Stimulated activated CD4-positive, alpha-beta T cell treated with anti-CD3 and anti-CD28 coated beads, Interleukin-15, amount 100 ng/mL, for 24 hours (primary cell): ENCODE results near the gene NGDN.
A peak's percentile ranks its signal among the peaks of the same experiment; 100 is the strongest.

Source experiments
- DNase-seq: peaks from one replicate; pipeline ENCODE4 v3.0.0-alpha.2; 2020

Gene NGDN

GRCh38 chr14:23478109-23478759, 8.7 kb downstream of the NGDN start:
- DNase-seq = peak; percentile 72

GRCh38 chr14:23481362-23481970, 12.0 kb downstream of the NGDN start:
- no peak for DNase-seq

- no peak for DNase-seq
Measured at GRCh38 chr14:23481979-23482822, 12.7 kb downstream of the NGDN start.

- no peak for DNase-seq
Measured at GRCh38 chr14:23482823-23483148, 13.3 kb downstream of the NGDN start.

- DNase-seq = peak; percentile 7
Measured at GRCh38 chr14:23483236-23483854, 13.8 kb downstream of the NGDN start.

DNA sequence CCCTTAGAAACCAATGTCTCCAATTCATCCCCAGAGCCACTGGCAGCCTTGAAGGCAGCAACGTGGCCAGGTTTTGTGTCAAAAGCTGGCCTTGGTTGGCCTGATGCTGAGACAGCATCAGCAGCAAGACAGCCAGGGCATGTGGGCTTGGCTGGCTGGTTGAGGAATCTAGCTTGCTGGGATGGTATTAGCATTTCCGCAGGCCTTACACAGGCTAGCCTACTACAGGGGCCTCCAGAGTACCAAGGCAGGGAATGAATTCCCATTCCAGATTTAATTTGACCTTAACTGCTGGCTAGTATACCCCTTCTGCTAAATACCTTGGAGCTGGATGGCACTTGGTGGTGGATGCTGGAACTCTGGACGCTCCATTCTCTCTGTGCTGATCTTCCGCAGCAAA, 15.8 kb downstream of the NGDN start:
- no peak for DNase-seq

DNA sequence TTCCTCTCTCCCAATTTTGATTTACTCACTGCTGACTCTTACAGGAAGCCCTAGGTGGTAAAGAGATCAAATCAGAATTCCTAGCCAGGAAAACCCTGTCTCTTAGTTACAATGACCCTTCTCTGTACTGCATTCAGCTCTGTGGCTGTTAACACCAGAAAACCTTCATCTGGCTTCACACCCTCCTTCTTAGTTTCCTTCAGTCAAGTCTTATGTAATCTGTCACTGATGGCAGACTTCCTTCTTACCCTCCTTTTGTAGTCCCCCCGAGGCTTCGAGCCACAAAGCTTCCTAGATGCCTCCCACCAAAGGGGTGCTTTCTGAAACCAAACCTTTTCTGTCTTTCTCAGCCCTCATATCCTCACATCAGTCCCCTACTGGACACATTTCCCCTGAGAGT, 16.5 kb downstream of the NGDN start:
- DNase-seq = no peak

DNA sequence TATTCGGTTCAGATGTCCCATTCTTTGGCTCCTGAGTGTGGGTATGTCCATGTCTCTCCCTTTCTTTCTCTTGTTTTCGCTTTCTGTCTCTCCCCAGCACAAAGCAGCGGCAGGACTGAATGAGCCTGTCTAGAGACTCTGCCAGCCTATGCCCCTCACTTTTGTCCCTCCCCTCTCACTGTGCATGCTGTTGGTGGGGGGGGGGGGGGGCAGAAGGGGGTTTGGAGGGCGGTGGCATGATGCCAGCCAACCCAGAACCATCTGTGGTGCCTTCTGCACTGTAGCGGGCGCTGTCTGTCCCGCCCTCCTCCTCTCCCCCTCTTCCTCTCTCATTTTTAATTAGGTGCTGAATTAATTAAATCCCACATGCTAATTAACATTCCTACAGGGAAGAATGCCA, 17.7 kb downstream of the NGDN start:
- DNase-seq = no peak

DNA sequence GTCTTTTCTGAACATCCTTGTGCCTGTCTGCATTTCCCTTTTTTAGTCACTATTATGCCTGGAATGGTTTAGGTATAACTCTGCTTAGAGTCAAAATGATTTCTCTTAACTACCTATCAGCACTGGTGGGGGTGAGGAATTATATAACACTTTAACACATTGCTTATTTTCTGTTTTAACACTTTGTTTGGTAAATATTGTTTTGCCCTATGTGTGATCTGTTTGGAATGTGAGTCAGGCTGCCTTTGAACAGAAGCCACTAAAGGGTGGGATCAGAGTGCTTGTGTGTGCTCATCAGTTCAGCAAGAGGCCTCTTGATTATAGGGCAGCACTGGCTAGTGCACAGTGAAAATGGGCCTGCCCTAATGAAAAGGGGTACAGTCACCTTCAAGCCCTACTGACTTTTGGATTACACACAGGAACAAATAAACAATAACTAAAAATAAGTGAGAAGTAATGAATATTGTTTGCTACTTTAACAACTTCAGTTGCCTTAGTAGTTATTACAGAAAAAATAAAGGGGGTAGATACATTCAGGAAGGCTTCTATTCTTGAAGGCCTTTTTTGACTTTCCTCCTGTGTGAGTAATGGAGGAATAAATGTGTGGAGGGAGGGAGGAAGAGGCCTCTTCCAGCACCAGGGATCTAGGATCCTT, 23.2 kb downstream of the NGDN start:
- no peak for DNase-seq

GRCh38 chr14:23494223-23494622, 24.7 kb downstream of the NGDN start:
- DNase-seq = no peak

DNA sequence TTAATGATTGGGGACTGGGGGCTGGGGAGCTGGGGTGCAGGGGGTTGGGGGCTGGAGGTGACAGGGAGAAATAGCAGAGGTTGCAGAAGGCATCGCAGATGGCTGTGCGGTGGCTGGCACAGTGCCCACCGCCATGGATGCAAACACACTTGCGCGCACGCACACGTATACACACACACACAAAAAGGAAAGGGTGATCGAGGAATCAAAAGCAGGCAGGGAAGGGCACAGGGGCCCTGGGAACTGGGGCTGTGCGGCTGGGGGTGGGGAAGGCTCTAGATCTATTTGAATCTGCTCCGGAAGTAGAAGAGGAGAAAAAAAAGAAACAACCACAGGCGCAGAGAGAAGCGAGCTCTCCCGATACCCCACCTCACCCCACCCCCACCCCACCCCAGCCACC, 42.7 kb downstream of the NGDN start:
- DNase-seq = peak; percentile 12

- DNase-seq = no peak
Measured at GRCh38 chr14:23513005-23513817, 43.7 kb downstream of the NGDN start.

- no peak for DNase-seq
Measured at GRCh38 chr14:23513818-23514643, 44.5 kb downstream of the NGDN start.

DNA sequence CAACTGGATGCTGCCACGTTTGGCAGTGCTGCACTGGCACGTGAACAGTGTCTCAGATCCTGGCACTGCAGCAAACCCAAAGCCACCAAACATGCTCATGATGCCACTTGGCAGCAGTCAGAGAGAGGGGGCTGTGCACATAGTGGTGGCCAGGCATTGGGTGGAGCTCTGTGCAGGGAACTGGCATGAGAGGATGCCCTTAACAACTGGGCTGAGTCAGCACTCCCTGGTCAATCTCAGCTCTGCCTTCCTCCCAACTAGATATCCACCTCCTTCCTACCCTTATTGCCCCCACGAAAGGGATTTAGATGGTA, 45.1 kb downstream of the NGDN start:
- no peak for DNase-seq

- no peak for DNase-seq
Measured at GRCh38 chr14:23517650-23518326, 48.3 kb downstream of the NGDN start.

DNA sequence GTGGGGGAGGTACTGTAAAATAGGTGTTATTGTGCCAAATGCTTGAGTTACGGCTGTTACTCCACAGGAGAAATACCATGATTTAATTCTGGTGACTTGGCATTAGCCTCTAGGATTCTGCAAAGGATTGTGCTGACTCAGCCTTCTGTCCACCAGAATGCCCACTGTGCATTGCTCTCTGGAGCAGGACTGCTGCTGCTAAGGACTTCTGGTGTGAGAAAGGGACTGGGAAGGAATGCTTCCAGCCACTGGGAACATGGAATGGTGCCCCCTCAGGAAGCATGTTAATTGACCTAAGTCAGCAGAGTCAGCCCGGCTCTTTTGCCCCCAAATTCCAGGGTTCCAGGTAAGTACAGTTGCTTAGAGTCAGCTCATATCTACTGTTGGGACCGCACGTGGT, 49.2 kb downstream of the NGDN start:
- DNase-seq = no peak

DNA sequence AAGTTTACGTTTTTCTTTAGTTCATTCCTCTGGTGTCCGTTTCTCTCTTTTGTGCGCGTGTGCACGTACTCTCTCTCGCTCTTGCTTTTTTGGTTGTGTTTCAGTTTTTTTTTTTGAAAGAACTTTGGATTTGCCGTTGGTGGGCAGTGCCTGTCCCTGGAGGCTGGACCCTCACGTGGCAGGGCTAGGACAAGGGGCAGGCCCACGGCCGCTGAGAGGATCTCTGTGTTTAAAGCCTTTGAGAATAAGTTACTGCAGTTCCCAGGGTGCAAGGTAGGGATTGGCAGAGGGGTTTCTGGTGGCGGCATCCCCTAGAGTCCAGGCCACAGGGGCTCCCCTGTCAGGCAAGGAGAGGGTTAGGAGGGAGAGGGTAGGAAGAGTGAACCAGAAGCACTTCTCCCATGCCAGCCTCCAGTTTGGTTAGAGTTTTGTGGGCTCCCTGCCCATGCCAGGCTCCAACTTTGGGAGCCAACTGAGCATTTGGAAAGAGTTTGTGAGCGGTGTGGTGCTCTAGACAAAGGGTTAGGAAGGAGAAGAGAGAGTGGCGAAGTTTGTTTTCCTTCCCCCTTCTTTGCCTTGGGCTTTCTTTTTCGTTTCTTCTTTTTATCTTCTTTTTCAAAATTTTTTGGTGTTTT, 51.5 kb downstream of the NGDN start:
- no peak for DNase-seq

DNA sequence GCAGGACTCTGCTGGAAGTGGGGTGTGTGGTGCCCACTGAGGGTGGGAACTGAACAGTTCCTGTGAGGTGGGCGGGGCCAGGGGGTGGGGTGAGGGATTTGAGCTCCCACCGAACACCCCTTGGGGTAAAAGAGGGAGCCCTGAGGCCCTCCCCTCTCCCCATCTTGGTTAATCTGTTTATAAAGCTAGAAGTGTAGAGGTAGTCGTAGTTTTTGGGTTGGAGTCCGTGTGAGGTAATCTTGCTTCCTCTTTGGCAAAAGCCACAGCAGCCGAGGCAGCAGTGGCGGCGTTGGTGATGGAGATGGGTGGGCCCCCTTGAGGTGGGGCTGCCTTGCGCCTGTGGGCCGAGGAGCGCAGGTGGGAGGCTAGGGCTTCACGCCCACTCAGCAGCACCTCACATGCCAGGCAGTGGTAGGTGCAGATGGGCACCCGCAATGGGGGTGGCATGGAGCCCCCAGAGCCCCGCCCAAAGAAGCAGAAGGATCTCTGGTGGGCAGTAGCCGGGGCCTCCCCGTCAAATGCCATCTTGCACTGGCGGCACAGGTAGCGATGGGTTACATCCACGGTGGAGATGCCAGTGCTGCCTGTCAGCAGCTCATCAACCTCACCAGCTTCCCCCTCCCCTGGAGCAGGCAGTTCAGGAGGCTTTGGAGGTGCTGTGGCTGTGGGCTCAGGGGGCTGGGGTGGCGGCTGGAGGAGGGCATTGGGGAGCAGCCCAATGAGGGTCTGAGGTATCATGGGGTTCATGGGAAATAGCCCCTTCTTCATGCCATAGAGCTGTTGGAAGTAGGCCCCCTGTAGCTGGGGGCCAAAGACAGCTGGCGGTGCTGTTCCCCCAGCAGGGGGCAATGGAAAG, 52.5 kb downstream of the NGDN start:
- DNase-seq = no peak

- no peak for DNase-seq
Measured at GRCh38 chr14:23522643-23523198, 53.2 kb downstream of the NGDN start.
